ENCODE measurements around the gene CACNB3. TPM values are rescaled to one million over a fixed set of nuclear protein-coding genes. Genes with fewer than 3 reads are reported as not detected.

Gene CACNB3
- total RNA-seq, 4 donors from 2014 or later, result 13.4 to 19.5 (median 14.0) TPM

DNA sequence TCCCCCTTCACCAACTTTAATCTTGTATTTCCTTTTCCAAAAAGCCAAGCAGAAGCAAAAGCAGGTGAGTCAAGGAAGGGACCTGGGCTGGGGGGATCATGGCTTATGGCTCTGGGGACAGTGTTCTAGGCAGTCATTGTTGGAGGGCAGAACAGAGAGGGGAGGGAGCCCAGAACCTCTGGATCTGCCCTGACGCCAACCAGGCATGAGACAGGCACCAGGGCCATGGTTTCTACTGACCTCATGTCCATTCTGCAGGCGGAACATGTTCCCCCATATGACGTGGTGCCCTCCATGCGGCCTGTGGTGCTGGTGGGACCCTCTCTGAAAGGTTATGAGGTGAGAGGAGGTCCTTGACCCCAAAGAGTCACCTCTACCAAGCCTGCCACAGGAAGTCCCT is 6.6 kb downstream of the CACNB3 start:
- H3K36me3 ChIP-seq, result peaks cover 4 to 71% (median 18%) of the 10 kb centered on the region in 3 donors
- no peaks in the 10 kb centered on the region for H3K27me3 ChIP-seq
- intact Hi-C loops (cut with DNase I), result no loop called here
- TF ChIP-seq POLR2A (IDR thresholded peaks at IDR 0.05) (no peak), CTCF (IDR thresholded peaks at IDR 0.05) (no peak)
- no peaks in the 10 kb centered on the region for H3K9me3 ChIP-seq
- WGBS, 2 donors, result 100% methylated on average over 1 to 3 of the region's 4 CpGs
- DNase-seq, result no peak
- peaks cover 0 to 5% (median 0%) of the 10 kb centered on the region in 3 donors for H3K4me1 ChIP-seq
- H3K27ac ChIP-seq, result no peak overlapping the region
- no peak overlapping the region for H3K4me3 ChIP-seq

DNA sequence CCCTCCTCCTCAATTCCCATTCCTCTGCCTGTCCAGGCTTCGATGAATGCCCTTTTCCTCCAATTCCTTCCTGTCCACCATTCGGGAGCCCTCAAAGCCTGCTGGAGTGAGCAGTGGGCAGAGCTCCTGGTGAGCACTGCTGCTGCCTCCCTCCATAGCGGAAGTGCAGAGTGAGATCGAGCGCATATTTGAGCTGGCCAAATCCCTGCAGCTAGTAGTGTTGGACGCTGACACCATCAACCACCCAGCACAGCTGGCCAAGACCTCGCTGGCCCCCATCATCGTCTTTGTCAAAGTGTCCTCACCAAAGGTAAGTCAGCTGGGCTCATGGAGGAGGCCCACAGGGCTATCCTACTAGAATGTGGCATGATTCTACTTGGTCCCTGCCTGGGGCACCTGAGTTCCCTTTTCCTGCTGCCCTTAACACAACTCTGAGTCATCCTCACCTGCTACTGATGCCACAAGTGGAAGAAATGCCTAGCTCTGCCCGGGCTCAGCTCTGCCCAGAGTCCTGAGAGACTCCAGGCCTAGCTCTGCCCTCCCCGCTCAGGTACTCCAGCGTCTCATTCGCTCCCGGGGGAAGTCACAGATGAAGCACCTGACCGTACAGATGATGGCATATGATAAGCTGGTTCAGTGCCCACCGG is 8.0 kb downstream of the CACNB3 start:
- no peak for DNase-seq
- 52 to 70% methylated on average over 6 to 12 of the region's 15 CpGs for WGBS, 2 donors
- H3K4me3 ChIP-seq, result no peak overlapping the region

DNA sequence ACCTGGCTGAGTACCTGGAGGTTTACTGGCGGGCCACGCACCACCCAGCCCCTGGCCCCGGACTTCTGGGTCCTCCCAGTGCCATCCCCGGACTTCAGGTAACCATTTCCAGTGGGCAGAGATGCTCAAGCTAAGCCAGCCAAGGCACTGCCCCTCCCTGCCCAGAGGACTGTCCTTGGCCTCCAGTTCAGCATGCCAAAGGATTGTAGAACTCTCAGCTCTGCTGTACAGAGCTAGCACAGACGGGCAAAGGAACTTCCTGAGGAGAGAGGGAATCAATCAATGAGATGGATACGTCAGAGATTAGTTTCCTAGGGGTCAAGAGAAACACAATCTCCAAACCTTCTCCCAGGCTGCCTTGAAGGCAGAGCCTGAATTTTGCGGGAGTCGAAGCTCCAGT is 8.7 kb downstream of the CACNB3 start:
- TF ChIP-seq POLR2A (IDR thresholded peaks at IDR 0.05) (no peak), CTCF (IDR thresholded peaks at IDR 0.05) (no peak)
- no peak for DNase-seq
- WGBS, 2 donors, result 69 to 78% methylated on average over 4 of the region's 8 CpGs
- H3K36me3 ChIP-seq, result peaks cover 13 to 93% (median 39%) of the 10 kb centered on the region in 3 donors
- no peak overlapping the region for H3K4me3 ChIP-seq
- no peaks in the 10 kb centered on the region for H3K27me3 ChIP-seq
- H3K9me3 ChIP-seq, result no peaks in the 10 kb centered on the region
- intact Hi-C loops (cut with DNase I), result no loop called here
- no peak overlapping the region for H3K27ac ChIP-seq
- H3K4me1 ChIP-seq, result no peaks in the 10 kb centered on the region

More for the DNA sequence above, 8.0 kb downstream of the CACNB3 start:
- H3K36me3 ChIP-seq, result peaks cover 7 to 86% (median 32%) of the 10 kb centered on the region in 3 donors
- intact Hi-C loops (cut with DNase I), result no loop called here
- H3K27ac ChIP-seq, result no peak overlapping the region
- no peaks in the 10 kb centered on the region for H3K27me3 ChIP-seq
- H3K4me1 ChIP-seq, result no peaks in the 10 kb centered on the region
- TF ChIP-seq POLR2A (IDR thresholded peaks at IDR 0.05) (no peak), CTCF (IDR thresholded peaks at IDR 0.05) (no peak)
- no peaks in the 10 kb centered on the region for H3K9me3 ChIP-seq

- Histone ChIP-seq H3K27me3 (no peaks in the 10 kb centered on the region), H3K27ac (no peak overlapping the region), H3K4me3 (no peak overlapping the region), H3K4me1 (no peaks in the 10 kb centered on the region), H3K36me3 (peaks cover 14 to 98% (median 41%) of the 10 kb centered on the region in 3 donors), H3K9me3 (no peaks in the 10 kb centered on the region)
- no peak for TF ChIP-seq POLR2A (IDR thresholded peaks at IDR 0.05)
- no peak for TF ChIP-seq CTCF (IDR thresholded peaks at IDR 0.05)
- 96 to 100% methylated on average over 1 to 5 of the region's 17 CpGs for WGBS, 2 donors
- intact Hi-C loops (cut with DNase I), result no loop called here
- DNase-seq, result no peak
These were observed 9.3 kb downstream of the CACNB3 start for GRCh38 chr12:48827513-48828096.

DNA sequence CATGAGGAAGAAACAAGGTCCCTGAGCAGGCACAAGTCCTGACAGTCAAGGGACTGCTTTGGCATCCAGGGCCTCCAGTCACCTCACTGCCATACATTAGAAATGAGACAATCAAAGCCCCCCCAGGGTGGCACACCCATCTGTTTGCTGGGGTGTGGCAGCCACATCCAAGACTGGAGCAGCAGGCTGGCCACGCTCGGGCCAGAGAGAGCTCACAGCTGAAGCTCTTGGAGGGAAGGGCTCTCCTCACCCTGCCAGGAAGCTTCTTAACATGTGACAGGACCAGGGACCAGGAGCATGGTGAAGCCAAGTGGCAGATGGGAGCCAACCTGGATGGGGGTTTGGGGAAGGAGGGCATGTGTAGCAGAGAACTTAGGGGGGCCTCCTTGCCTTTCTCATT is 10.0 kb downstream of the CACNB3 start:
- Histone ChIP-seq H3K27ac (no peak overlapping the region), H3K4me3 (no peak overlapping the region), H3K27me3 (no peaks in the 10 kb centered on the region), H3K36me3 (peaks cover 21 to 100% (median 46%) of the 10 kb centered on the region in 3 donors), H3K9me3 (no peaks in the 10 kb centered on the region), H3K4me1 (no peaks in the 10 kb centered on the region)
- 56% methylated on average over 2 of the region's 2 CpGs; no CpG with 5 or more reads in 1 of the 2 donors for WGBS, 2 donors
- intact Hi-C loops (cut with DNase I), result no loop called here
- TF ChIP-seq CTCF (IDR thresholded peaks at IDR 0.05) (no peak), POLR2A (IDR thresholded peaks at IDR 0.05) (no peak)
- DNase-seq, result no peak
